NB4 (cell line): ENCODE results near the gene NUSAP1.

ENCODE experiments used
- CTCF ChIP-seq: IDR thresholded peaks from one replicate; pipeline ENCODE4 v1.5.1; 2012; ENCODE audit warnings: low read depth, low read length
- MAX ChIP-seq: IDR thresholded peaks from 2 replicates; pipeline ENCODE4 v1.6.1; 2011; ENCODE audit warnings: low read depth, low read length
- MYC ChIP-seq: IDR thresholded peaks from 2 replicates; pipeline ENCODE4 v1.6.1; 2011; ENCODE audit warnings: low read depth, low read length
- POLR2A ChIP-seq: IDR thresholded peaks from 2 replicates; pipeline ENCODE4 v1.6.1; 2011; ENCODE audit warnings: mild to moderate bottlenecking; ENCODE audit not compliant: insufficient read length; ENCODE audit errors: extremely low read depth

DNA sequence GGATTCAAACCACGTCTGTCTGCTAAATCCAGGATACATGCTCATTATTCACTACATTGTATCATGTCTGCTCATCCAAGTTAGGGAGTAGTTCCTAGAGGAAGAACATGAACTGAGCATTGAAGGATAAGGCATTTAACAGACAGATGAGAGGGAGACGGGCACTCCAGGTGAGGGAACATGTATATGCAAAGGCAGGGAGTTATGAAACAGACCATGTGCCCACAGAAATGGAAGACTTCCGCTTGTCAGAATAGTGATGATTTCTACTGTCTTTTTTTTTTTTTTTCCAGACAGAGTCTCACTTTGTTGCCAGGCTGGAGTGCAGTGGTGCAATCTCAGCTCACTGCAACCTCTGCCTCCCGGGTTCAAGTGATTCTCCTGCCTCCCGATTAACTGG, 74.7 kb downstream of the NUSAP1 start:
- TF ChIP-seq CTCF = no peak
- no peak for TF ChIP-seq POLR2A
- no peak for TF ChIP-seq MAX
- no peak for TF ChIP-seq MYC
